Esophagus muscularis mucosa (tissue), 4 donors: ENCODE data around the gene KIAA1755.

Experiments
- CTCF ChIP-seq, 3 experiments: fragments of 200-600 bp in 2 of 3; fragments of 450-650 bp in 1 of 3; sonication (generic) in 2 of 3; IDR thresholded peaks; one replicate each; pipeline ENCODE4 v1.5.1; 2017 to 2019; ENCODE audit warnings: antibody characterized with exemption in 3 of 3, mild to moderate bottlenecking in 2 of 3, moderate library complexity in 1 of 3
- EP300 ChIP-seq: sonication (generic); formaldehyde crosslinking; IDR thresholded peaks from one replicate; pipeline ENCODE4 v1.6.1; 2017; ENCODE audit warnings: antibody characterized with exemption
- POLR2A ChIP-seq: fragments of 450-650 bp; IDR thresholded peaks from one replicate; pipeline ENCODE4 v1.6.1; 2017; ENCODE audit warnings: antibody characterized with exemption, moderate library complexity, mild to moderate bottlenecking, low read depth
- POLR2AphosphoS5 ChIP-seq, 2 donors: sonication (generic); formaldehyde crosslinking; IDR thresholded peaks; one replicate each; pipeline ENCODE4 v1.6.1; 2017; ENCODE audit warnings: antibody characterized with exemption in 2 of 2

- no peak for TF ChIP-seq CTCF (IDR thresholded peaks at IDR 0.05)
- no peak for TF ChIP-seq EP300
- TF ChIP-seq POLR2AphosphoS5 (IDR thresholded peaks at IDR 0.05), result no peak
- no peak for TF ChIP-seq POLR2A
Measured at GRCh38 chr20:38284893-38285444, 24.4 kb upstream of the KIAA1755 start.
